Measurements from ENCODE around the gene SMAD2. TPM values are rescaled to one million over a fixed set of nuclear protein-coding genes. Genes with fewer than 3 reads are reported as not detected.

The SMAD2 gene
- total RNA-seq, 5 donors from 2014 or later (not counting 1 experiment from before 2014, with no cell fraction given), result 110 to 129 (median 115) TPM

- 100% methylated on average over 2 of the region's 2 CpGs for WGBS (ENCODE audit: insufficient coverage)
- peaks cover 3 to 10% of the 10 kb centered on the region in 2 donors for H3K36me3 ChIP-seq (ENCODE audit: control insufficient read depth in 2 of 2, extremely low read depth in 1 of 2, insufficient read depth in 1 of 2, low read length in 1 of 2)
- no peak for ATAC-seq (replicated peaks in 1 of 4)
- ChIA-PET CTCF (interaction anchor here (0.7 to 1.1 kb wide), 2 partner anchors 19 to 103 kb away, joined by 4 to 5 read pairs; no protein-coding TSS in a partner anchor), POLR2A (no interaction called here)
- peaks cover 8 to 36% (median 17%) of the 10 kb centered on the region in 3 donors for H3K9me3 Mint-ChIP-seq
- peak overlapping the region; percentile 94 to 97 for H3K27ac Mint-ChIP-seq
- H3K4me1 Mint-ChIP-seq, result peaks cover 87 to 90% (median 88%) of the 10 kb centered on the region in 3 donors
- no peaks in the 10 kb centered on the region for H3K27me3 Mint-ChIP-seq
- no peak overlapping the region for H3K27ac ChIP-seq (ENCODE audit: low read length)
- H3K9me3 ChIP-seq, result peaks cover 8% of the 10 kb centered on the region
- H3K36me3 Mint-ChIP-seq, result peaks cover 51% of the 10 kb centered on the region
- H3K4me3 Mint-ChIP-seq, result no peak overlapping the region
- DNase-seq, result no peak
- peaks cover 14 to 43% of the 10 kb centered on the region in 2 experiments for H3K4me1 ChIP-seq (ENCODE audit: control insufficient read depth in 1 of 2, extremely low read depth in 1 of 2, insufficient read depth in 2 of 2, low read length in 2 of 2)
- no peak overlapping the region for H3K4me3 ChIP-seq (ENCODE audit: control insufficient read depth in 1 of 2, extremely low read depth in 1 of 2, low read length in 1 of 2)
- no peaks in the 10 kb centered on the region for H3K27me3 ChIP-seq (replicated peaks in 1 of 2; ENCODE audit: control insufficient read depth in 2 of 2, extremely low read depth in 1 of 2, insufficient read depth in 2 of 2, low read length in 1 of 2)
These were observed 26.6 kb downstream of the SMAD2 start for GRCh38 chr18:47903809-47904208.

DNA sequence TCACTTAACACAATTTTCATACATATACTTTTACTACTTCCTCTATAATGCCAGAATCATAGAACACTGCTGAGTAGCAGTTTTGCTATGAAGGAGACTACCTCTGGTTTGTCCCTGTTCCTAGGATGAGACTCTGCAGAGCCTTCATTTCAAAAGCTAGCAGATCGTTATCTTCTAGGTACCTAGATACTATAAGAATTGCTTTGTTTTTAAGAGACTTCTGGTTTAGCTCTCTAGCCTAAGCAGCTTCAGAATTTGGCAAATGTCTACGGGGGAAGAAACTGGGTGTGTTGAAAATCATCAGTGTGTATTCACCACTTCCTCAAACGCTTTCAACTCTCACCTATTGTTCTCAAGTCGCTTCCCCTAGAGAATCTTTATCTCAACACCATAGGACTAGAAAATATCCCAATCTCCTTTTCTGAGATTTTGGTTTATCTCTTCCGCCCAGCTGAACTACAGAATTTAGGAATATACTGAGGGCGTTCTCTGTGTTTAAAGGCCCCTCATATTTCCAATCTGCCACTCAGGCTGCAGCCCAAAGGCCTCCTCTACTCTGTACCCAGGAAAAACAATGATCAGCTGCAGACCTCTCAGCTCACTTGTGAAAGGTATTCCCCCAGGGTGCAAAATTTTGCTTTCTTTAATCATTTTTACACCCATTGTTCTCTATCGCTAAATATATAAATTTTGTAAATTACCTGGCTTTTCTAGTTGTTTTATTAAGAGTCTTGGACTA, 28.7 kb downstream of the SMAD2 start:
- DNase-seq (peak in 17 of 35 experiments; percentile 3 to 62 (median 16)), ATAC-seq (replicated peaks in 1 of 4) (peak; percentile 93 to 98 (median 96))
- peaks cover 14 to 34% of the 10 kb centered on the region in 2 experiments for H3K4me1 ChIP-seq (ENCODE audit: control insufficient read depth in 1 of 2, extremely low read depth in 1 of 2, insufficient read depth in 2 of 2, low read length in 2 of 2)
- H3K36me3 Mint-ChIP-seq, result peaks cover 48% of the 10 kb centered on the region
- H3K36me3 ChIP-seq (ENCODE audit: control insufficient read depth in 2 of 2, extremely low read depth in 1 of 2, insufficient read depth in 1 of 2, low read length in 1 of 2), result peaks cover 3 to 10% of the 10 kb centered on the region in 2 donors
- peaks cover 8% of the 10 kb centered on the region for H3K9me3 ChIP-seq
- no peaks in the 10 kb centered on the region for H3K27me3 ChIP-seq (replicated peaks in 1 of 2; ENCODE audit: control insufficient read depth in 2 of 2, extremely low read depth in 1 of 2, insufficient read depth in 2 of 2, low read length in 1 of 2)
- peak overlapping the region; percentile 67 for H3K27ac ChIP-seq (ENCODE audit: low read length)
- no CpG with 5 or more reads among the region's 7 CpGs for WGBS (ENCODE audit: insufficient coverage)
- no peak overlapping the region for H3K4me3 ChIP-seq (ENCODE audit: control insufficient read depth in 1 of 2, extremely low read depth in 1 of 2, low read length in 1 of 2)
- peaks cover 6 to 32% (median 16%) of the 10 kb centered on the region in 3 donors for H3K9me3 Mint-ChIP-seq
- peak overlapping the region; percentile 38 to 56 (median 52) for H3K4me3 Mint-ChIP-seq
- ChIA-PET CTCF (interaction anchor here in 1 of 2 donors (0.5 to 0.6 kb wide), 2 partner anchors 9 to 29 kb away, joined by 3 read pairs; no protein-coding TSS in a partner anchor), POLR2A (no interaction called here)
- peak overlapping the region; percentile 94 to 97 for H3K27ac Mint-ChIP-seq
- H3K27me3 Mint-ChIP-seq, result no peaks in the 10 kb centered on the region
- peaks cover 88 to 90% (median 88%) of the 10 kb centered on the region in 3 donors for H3K4me1 Mint-ChIP-seq

DNA sequence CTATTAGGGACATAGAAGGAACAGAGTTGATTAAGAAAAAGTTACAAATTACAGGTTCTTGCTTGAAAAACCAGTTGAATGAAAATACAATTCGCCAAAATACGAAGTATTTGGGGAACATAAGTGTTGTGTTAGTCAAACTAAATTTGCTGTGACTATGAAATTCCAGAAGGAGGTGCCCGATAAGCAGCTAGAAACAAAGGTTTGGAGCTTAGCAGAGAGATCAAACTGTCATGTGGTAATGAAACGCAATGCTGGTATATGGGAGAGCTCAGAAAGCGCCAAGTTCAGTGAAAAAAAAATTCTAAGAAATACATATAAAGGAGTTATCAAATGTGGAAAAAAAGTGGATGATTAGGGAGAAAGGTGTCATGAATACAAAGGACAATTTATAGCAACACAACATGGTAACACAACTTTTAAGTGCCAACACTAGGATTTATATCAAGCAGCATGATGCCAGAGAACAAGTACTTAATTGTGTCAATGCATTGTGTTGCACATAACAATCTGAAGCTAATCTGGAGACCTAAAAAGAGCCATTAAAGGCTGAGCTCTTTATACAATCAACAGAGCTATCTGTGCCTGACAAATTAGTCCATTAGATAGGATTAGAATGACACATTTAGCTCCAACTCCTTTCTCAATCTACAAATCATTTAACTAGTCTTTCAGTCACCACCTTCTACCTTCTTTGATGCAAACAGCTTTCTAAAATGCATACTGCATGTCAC, 31.2 kb downstream of the SMAD2 start:
- ATAC-seq (replicated peaks in 1 of 4), result no peak
- Histone ChIP-seq H3K36me3 (ENCODE audit: control insufficient read depth in 2 of 2, extremely low read depth in 1 of 2, insufficient read depth in 1 of 2, low read length in 1 of 2) (peaks cover 1 to 16% of the 10 kb centered on the region in 2 donors), H3K4me3 (ENCODE audit: control insufficient read depth in 1 of 2, extremely low read depth in 1 of 2, low read length in 1 of 2) (no peak overlapping the region), H3K27me3 (replicated peaks in 1 of 2; ENCODE audit: control insufficient read depth in 2 of 2, extremely low read depth in 1 of 2, insufficient read depth in 2 of 2, low read length in 1 of 2) (no peaks in the 10 kb centered on the region), H3K4me1 (ENCODE audit: control insufficient read depth in 1 of 2, extremely low read depth in 1 of 2, insufficient read depth in 2 of 2, low read length in 2 of 2) (peaks cover 11 to 40% of the 10 kb centered on the region in 2 experiments), H3K9me3 (peaks cover 5% of the 10 kb centered on the region), H3K27ac (ENCODE audit: low read length) (no peak overlapping the region)
- ChIA-PET CTCF (interaction anchor here (0.6 to 1.2 kb wide), 2 partner anchors 28 to 33 kb away, joined by 3 to 8 read pairs; no protein-coding TSS in a partner anchor), POLR2A (interaction anchor here in 1 of 2 donors (0.6 kb wide), 1 partner anchor 11 kb away, joined by 3 read pairs; no protein-coding TSS in a partner anchor)
- H3K4me1 Mint-ChIP-seq, result peaks cover 89 to 92% (median 91%) of the 10 kb centered on the region in 3 donors
- H3K9me3 Mint-ChIP-seq, result peaks cover 3 to 22% (median 9%) of the 10 kb centered on the region in 3 donors
- peaks cover 48% of the 10 kb centered on the region for H3K36me3 Mint-ChIP-seq
- H3K4me3 Mint-ChIP-seq, result no peak overlapping the region
- 100% methylated on average over 3 of the region's 5 CpGs for WGBS (ENCODE audit: insufficient coverage)
- DNase-seq, result no peak
- no peaks in the 10 kb centered on the region for H3K27me3 Mint-ChIP-seq
- peak overlapping the region; percentile 6 to 13 for H3K27ac Mint-ChIP-seq

GRCh38 chr18:47898696-47899095, 31.8 kb downstream of the SMAD2 start:
- WGBS (ENCODE audit: insufficient coverage), result 100% methylated on average over 2 of the region's 2 CpGs
- H3K27ac Mint-ChIP-seq, result no peak overlapping the region
- CTCF ChIA-PET, result no interaction called here
- Histone ChIP-seq H3K4me3 (ENCODE audit: control insufficient read depth in 1 of 2, extremely low read depth in 1 of 2, low read length in 1 of 2) (no peak overlapping the region), H3K36me3 (ENCODE audit: control insufficient read depth in 2 of 2, extremely low read depth in 1 of 2, insufficient read depth in 1 of 2, low read length in 1 of 2) (peaks cover 0 to 22% of the 10 kb centered on the region in 2 donors), H3K27ac (ENCODE audit: low read length) (no peak overlapping the region), H3K27me3 (replicated peaks in 1 of 2; ENCODE audit: control insufficient read depth in 2 of 2, extremely low read depth in 1 of 2, insufficient read depth in 2 of 2, low read length in 1 of 2) (no peaks in the 10 kb centered on the region), H3K9me3 (peaks cover 3% of the 10 kb centered on the region), H3K4me1 (ENCODE audit: control insufficient read depth in 1 of 2, extremely low read depth in 1 of 2, insufficient read depth in 2 of 2, low read length in 2 of 2) (peaks cover 11 to 38% of the 10 kb centered on the region in 2 experiments)
- H3K9me3 Mint-ChIP-seq, result peaks cover 3 to 16% (median 9%) of the 10 kb centered on the region in 3 donors
- H3K4me1 Mint-ChIP-seq, result peaks cover 91 to 98% (median 91%) of the 10 kb centered on the region in 3 donors
- ATAC-seq (replicated peaks in 1 of 4), result no peak
- peaks cover 48% of the 10 kb centered on the region for H3K36me3 Mint-ChIP-seq
- no peak for DNase-seq
- POLR2A ChIA-PET, result interaction anchor here in 1 of 2 donors (0.6 to 1.0 kb wide), 2 partner anchors 11 to 69 kb away, joined by 3 to 11 read pairs; no protein-coding TSS in a partner anchor
- no peak overlapping the region for H3K4me3 Mint-ChIP-seq
- H3K27me3 Mint-ChIP-seq, result no peaks in the 10 kb centered on the region

GRCh38 chr18:47898055-47898454, 32.4 kb downstream of the SMAD2 start:
- Histone ChIP-seq H3K27ac (ENCODE audit: low read length) (no peak overlapping the region), H3K9me3 (no peaks in the 10 kb centered on the region), H3K4me3 (ENCODE audit: control insufficient read depth in 1 of 2, extremely low read depth in 1 of 2, low read length in 1 of 2) (no peak overlapping the region), H3K27me3 (replicated peaks in 1 of 2; ENCODE audit: control insufficient read depth in 2 of 2, extremely low read depth in 1 of 2, insufficient read depth in 2 of 2, low read length in 1 of 2) (no peaks in the 10 kb centered on the region), H3K36me3 (ENCODE audit: control insufficient read depth in 2 of 2, extremely low read depth in 1 of 2, insufficient read depth in 1 of 2, low read length in 1 of 2) (peaks cover 0 to 26% of the 10 kb centered on the region in 2 donors), H3K4me1 (ENCODE audit: control insufficient read depth in 1 of 2, extremely low read depth in 1 of 2, insufficient read depth in 2 of 2, low read length in 2 of 2) (peaks cover 10 to 36% of the 10 kb centered on the region in 2 experiments)
- Mint-ChIP-seq H3K27ac (no peak overlapping the region), H3K27me3 (no peaks in the 10 kb centered on the region), H3K4me1 (peaks cover 89 to 95% (median 92%) of the 10 kb centered on the region in 3 donors), H3K36me3 (peaks cover 45% of the 10 kb centered on the region), H3K4me3 (no peak overlapping the region), H3K9me3 (peaks cover 3 to 10% (median 3%) of the 10 kb centered on the region in 3 donors)
- ChIA-PET POLR2A (interaction anchor here (0.7 to 1.0 kb wide), 2 partner anchors 68 to 978 kb away, joined by 3 to 11 read pairs; no protein-coding TSS in a partner anchor), CTCF (no interaction called here)
- DNase-seq, result no peak
- ATAC-seq (replicated peaks in 1 of 4), result no peak
- 90% methylated on average over 2 of the region's 3 CpGs for whole genome bisulfite sequencing (ENCODE audit: insufficient coverage)
